Activated CD4-positive, alpha-beta T cell treated with anti-CD3 and anti-CD28 coated beads, Interleukin-2, amount 50 U/mL, for 1 hour (primary cell): ENCODE data around the gene MMS22L.

Experiments
- DNase-seq: peaks from one replicate; pipeline ENCODE4 v3.0.0-alpha.2; 2020

MMS22L gene

GRCh38 chr6:97138581-97138980 lies 144.4 kb downstream of the MMS22L start:
- DNase-seq, result no peak

GRCh38 chr6:97136626-97137358 lies 146.2 kb downstream of the MMS22L start:
- DNase-seq, result no peak

GRCh38 chr6:97133067-97133466 lies 149.9 kb downstream of the MMS22L start:
- DNase-seq, result no peak

GRCh38 chr6:97129106-97129505 lies 153.9 kb downstream of the MMS22L start:
- DNase-seq, result no peak

GRCh38 chr6:97128507-97128906 lies 154.5 kb downstream of the MMS22L start:
- no peak for DNase-seq

- DNase-seq, result no peak
Observed at GRCh38 chr6:97123652-97124051, 159.4 kb downstream of the MMS22L start.

GRCh38 chr6:97123112-97123511 lies 159.9 kb downstream of the MMS22L start:
- no peak for DNase-seq

- no peak for DNase-seq
Observed at GRCh38 chr6:97120511-97120910, 162.5 kb downstream of the MMS22L start.

GRCh38 chr6:97114645-97115044 lies 168.4 kb downstream of the MMS22L start:
- DNase-seq, result no peak

- no peak for DNase-seq
Observed at GRCh38 chr6:97113170-97113569, 169.8 kb downstream of the MMS22L start.

GRCh38 chr6:97111243-97111642 lies 171.8 kb downstream of the MMS22L start:
- no peak for DNase-seq

GRCh38 chr6:97110626-97111025 lies 172.4 kb downstream of the MMS22L start:
- no peak for DNase-seq

- no peak for DNase-seq
Observed at GRCh38 chr6:97110149-97110548, 172.9 kb downstream of the MMS22L start.

- no peak for DNase-seq
Observed at GRCh38 chr6:97109444-97109843, 173.6 kb downstream of the MMS22L start.

GRCh38 chr6:97102145-97102790 lies 180.7 kb downstream of the MMS22L start:
- DNase-seq, result no peak

GRCh38 chr6:97100696-97101095 lies 182.3 kb downstream of the MMS22L start:
- no peak for DNase-seq

GRCh38 chr6:97097068-97098047 lies 185.7 kb downstream of the MMS22L start:
- DNase-seq, result no peak

- no peak for DNase-seq
Observed at GRCh38 chr6:97095311-97095850, 187.6 kb downstream of the MMS22L start.

GRCh38 chr6:97094376-97094775 lies 188.6 kb downstream of the MMS22L start:
- no peak for DNase-seq

GRCh38 chr6:97092673-97093305 lies 190.2 kb downstream of the MMS22L start:
- no peak for DNase-seq
